Globus pallidus (tissue), 1 donor: ENCODE data around the gene TSPYL1.
"Not testable (repeated sequence)": the region's sequence is repeated elsewhere in the genome, so short reads cannot be mapped to it uniquely, and the experiment has no call there.

Experiments used
- DNase-seq: peaks from one replicate; pipeline ENCODE4 v3.0.0-alpha.2; 2015; ENCODE audit warnings: low spot score

Gene TSPYL1

DNA sequence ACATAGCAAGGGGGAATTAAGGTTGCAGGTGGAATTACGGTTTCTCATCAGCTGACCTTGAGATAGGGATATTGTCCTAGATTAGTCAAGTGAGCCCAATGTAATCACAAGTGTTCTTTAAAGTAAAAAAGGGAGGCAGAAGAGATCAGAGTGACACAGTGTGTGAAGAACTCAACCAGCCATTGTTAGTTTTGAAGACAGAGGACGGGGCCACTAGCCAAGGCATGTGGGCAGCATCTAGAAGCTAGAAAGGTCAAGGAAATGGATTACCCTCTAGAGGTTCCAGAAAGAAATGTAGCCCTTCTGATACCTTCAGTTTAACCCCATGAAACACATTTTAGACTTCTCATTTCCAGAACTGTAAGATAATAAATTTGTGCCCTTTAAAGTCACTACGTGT lies 18.5 kb upstream of the TSPYL1 start:
- no peak for DNase-seq

DNA sequence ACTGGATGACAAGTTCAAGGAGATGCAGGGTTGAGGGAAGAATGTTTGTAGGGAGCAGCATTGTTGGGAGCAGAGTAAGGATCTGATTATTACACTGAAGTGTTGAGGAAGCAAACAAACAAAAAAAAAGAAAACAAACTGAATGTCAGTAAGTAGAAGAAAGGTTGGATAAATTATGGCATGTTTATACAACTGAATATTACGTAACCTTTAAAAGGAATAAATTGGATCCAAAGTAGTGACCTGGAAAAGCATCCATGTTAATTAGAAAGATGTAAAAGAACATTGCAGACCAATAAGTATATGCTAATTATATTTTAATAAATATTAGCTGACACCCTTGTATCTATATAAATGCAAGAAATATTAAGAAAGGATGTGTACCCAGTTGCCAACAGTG lies 12.8 kb upstream of the TSPYL1 start:
- no peak for DNase-seq

DNA sequence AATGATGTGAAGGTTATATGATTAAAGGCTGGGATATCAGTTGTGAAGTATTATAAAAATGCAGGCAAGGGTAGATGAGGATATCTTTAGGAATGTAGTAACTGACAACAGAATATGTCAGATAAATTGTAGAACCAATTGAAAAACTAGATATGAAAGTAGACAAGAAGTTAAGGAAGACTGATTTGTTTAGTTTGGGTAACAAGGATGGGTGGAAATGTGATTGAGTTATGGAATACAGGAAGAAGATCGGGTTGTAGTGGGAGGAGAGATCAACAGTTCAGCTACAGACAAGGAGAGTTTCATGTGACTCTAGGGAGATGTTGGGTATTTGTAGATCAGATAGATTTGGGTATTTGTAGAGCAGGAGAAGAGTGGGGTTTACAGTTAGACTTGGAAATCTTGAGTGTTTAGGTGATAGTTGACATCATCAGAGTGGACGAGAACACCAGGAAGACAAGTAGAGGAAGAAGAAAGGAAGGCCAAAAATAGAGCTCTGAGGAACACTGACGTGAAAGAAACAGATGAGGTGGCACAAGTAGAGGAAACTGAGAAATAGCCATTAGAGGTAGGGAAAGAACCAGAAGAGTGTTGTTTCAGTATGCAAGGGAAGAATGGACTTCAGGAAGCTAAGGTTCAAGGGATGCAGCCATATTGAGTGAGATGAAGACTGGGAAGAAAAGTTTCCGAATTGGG lies 12.1 kb upstream of the TSPYL1 start:
- DNase-seq, result no peak

DNA sequence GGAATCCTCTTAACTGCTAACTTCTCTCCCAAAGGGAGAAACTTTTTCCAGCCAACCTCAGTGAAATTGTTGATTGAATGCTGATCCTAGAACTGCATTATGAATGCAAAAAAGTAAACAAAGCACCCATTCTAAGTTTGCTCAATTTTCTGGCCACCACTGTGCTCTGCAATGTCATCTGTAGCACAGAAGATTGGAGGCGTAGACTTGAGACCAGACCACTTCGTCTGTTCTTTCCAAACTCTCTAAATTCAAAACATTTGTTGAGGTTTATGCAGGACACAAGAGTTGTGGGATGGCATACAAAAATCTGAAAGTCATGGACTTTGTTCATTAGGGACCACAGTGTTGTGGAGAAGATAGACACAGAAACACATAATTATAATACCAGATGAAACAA lies 11.1 kb upstream of the TSPYL1 start:
- peak; percentile 48 for DNase-seq

DNA sequence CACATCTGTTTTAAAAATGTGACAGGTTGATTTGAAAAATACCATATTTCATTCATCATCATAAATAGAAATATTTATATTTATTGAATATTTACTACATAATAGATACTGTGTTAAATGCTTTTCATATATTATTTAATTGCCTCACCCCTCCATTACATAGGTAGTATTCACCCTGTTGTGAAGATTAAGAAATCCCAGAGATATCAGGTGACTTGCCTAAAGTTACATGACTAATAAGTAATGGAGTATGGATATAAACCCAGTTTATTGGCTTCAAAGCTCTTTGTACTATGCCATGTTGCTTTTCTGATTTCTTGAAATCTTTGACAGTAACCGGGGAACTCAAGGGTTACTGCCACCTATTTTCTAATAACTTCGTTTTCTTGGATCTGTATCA lies 10.1 kb upstream of the TSPYL1 start:
- no peak for DNase-seq

DNA sequence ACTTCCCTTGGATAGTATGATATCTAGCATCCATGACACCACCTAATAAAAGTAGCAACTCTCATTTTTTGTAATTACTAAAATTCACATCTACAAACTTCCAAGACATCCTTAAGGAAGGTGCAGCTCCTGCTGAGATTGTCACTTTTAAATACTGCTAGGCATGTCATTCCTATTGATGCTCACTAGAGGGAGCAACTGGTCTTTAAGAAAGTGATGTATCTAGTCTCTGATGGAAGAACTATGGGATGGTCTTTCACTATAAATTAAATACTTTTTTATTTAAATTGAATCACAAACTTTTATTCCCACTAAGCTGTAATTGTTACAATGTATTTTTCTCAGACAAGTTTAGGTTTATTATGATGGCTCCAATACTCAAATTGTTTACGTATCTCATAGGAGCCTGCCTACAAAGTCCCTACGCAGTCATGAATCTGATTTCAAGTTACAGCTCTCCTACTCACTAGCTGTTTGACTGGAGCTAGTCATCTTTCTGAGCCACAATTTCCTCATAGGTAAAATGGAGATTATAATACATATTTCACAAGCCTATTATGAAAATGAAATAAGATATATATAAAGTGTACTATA lies 8.1 kb upstream of the TSPYL1 start:
- DNase-seq, result peak; percentile 47

DNA sequence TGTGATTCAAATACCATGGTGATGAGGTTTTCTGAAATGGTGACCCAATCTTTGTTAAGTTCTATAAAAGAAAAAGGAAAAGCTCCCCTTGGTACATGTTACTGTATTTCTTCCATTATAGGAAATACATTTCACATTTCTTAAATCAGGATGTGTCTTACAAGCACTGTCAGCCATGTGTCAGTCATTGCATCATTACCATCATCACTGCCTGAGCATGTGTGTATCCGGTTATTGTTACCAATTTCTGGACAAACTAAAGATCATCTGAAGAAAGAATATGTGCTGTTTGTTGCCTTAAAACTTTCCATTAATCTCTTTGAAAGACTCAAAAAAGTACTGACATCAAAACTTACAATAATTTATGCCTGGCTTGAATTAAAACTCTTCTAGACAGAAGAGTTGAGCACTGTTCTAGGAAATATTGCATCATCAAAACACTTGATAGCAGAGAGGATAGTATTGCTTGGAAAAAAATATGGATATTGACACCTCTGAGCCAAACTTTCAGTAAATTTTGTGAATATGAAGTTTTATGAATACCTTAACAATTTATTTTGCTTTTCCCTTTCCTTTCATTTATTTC lies 7.1 kb upstream of the TSPYL1 start:
- DNase-seq, result no peak

DNA sequence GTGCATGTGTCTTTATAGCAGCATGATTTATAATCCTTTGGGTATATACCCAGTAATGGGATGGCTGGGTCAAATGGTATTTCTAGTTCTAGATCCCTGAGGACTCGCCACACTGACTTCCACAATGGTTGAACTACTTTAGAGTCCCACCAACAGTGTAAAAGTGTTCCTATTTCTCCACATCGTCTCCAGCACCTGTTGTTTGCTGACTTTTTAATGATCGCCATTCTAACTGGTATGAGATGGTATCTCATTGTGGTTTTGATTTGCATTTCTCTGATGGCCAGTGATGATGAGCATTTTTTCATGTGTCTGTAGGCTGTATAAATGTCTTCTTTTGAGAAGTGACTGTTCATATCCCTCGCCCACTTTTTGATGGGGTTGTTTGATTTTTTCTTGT lies 5.3 kb upstream of the TSPYL1 start:
- DNase-seq, result not testable (repeated sequence)

DNA sequence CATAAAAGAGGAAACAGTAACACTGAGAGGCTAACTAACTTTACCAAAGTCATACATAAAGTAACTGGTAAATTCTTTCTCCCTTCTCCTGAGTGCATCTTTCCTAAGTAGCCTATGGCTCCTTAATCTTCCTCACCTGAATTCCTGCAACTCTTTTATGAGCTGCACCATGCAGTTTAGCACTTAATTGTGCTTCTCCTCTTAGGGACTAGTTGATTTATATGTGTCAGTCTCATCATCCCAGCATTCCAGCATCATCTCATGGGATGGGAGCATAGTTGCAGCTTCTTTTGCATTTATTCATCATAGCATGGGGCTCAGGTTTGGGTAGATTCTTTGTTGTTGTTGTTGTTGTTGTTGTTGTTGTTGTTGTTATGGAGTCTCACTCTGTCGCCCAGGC lies 3.5 kb upstream of the TSPYL1 start:
- no peak for DNase-seq

DNA sequence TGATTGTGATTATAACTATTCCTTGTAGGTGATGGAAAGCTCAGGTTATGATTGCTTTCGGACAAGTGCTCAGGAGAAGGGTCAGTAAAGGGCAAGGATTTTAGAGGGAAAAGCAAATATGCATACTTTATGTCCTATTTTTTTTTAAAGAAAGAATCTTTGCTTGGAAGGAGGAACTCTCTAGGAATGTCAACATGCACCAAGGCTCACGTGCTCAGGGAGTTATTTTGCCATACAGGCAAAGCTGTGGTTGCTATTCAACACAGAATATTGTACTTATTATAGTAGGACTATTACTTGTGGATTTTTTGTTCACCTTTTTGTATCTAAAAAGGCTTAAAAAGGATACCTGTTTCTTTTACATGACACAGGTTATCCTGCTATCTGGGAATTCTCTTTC lies 3.0 kb upstream of the TSPYL1 start:
- DNase-seq, result no peak

DNA sequence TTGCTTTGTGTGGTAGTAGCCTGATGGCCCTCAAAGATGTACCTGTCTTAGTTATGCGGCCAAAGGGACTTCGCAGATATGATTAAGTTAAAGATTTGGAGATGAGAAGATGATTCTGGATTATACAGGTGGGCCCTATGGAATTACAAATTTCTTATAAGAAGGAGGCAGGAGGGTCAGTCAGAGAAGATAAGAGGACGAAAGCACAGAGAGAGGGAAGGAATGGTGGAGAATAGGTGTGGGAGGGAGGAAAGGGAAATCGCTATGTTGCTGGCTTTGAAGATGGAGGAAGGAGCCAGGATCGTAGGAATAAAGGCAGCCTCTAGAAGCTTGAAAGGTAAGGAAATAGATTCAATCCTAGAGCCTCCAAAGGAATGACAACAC lies 1.2 kb upstream of the TSPYL1 start:
- DNase-seq, result no peak

DNA sequence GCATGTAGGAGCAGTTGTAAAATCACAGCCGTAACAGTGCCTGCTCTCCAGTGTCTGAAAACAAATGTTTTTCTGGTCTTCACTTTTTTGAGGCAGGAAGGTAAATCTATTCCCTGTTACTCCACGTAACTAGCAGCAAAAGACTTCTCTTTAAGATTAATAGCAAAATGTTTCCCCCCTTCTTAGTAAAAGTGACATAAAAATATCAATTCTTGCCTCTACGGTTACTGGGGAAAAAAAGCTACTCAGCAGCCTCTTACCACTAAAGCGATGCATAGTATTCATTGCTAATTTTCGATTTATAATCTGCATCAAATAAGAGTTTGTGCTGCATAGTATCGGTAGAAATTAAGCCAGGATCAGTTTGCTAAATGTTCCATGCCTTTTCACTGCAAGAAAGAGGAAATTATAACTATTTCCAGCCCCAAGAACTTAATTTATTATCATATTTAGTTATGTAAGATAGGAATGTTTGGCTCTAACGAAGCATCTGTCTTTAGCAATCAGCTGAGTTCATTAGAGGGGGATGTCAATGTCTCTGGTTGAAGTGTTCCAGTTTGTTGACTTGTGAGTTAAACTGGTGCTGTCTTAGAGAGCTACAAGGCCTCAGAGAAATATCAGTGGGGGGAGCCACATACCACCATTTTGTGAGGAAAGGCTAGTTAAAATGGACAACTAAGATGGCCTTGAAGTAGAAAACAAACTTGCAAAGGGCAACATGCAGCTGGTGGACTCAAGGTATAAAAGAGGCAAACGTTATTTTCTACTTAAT lies 617 bp upstream of the TSPYL1 start:
- DNase-seq, result peak; percentile 30

DNA sequence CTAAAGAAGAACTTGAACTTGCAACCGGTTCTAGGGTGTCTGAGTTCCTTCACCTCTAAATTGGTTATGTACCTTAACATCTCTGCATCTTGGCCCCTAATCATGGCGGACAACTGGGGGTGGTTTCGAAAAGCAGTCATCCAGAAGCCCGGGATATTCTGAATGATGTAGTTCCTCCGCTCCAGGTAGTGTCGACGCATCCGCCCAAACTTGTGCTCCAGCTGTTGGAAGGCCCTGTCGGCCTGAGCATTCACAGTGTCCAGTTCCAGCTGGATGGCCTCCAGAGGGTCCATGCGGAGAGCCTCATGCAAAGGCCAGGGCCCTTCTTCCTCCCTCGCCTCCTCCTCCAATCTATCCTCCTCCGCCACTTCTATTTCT lies 887 bp downstream of the TSPYL1 start:
- no peak for DNase-seq

DNA sequence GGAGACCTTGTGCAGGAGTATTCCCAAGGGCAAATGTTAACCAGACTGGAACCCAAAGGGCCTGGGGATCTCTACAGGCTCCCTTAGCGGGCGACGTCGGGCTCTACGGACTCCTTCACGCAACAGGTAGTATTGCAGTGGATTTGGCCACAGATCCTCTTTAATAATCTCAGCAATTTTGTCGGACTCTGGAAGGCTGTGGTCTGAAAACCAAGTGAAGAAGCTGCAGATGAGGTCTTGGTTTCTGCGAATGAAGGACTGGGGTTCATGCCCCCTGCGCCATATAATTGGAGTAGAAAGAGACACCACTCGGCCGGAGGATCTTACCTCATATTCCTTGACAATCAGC lies 1.3 kb downstream of the TSPYL1 start:
- no peak for DNase-seq

DNA sequence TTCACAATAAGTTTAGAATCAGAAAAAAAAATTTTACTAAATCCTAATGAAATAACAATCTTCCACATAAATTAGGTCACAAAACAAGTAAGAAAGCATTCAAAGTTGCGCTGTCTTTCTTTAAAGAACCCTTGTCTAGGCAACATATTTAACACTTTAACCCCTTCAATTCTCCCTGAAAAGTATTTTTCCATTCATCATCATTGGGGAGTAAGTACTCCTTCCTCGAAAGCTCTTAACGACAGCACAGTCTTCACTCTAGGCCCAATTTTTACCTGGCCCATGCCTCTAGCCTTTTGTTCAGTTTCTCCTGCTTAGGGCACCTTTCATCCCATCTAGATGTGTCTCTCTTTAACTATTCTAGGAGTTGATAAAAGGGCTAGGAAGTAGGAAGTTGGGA lies 2.6 kb downstream of the TSPYL1 start:
- DNase-seq, result no peak

DNA sequence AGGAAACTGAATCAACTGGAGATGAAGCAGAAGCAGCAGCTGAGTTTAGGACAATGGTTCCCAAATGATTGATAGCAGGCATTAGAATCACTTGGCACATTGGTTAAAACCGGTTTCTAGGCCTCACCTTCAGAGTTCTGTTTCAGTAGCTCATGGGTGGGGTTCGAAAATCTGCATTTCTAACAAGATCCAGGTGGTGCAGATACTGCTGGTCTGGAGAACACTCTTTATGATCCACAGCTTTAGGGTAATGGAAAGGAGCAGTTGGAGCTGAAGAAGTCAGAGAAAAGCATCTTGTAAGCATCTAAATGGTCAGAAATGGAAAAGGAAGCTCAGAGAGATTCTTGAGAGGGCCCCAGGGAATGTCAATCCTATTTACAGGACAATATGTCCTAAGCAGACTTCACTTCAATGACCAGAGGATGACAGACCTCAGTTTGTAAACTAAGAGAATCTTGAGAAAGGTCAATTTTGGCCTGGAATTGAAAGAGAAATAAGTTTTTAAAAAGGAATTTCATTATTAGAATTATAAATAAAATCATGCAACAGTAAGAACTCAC lies 8.5 kb downstream of the TSPYL1 start:
- no peak for DNase-seq

DNA sequence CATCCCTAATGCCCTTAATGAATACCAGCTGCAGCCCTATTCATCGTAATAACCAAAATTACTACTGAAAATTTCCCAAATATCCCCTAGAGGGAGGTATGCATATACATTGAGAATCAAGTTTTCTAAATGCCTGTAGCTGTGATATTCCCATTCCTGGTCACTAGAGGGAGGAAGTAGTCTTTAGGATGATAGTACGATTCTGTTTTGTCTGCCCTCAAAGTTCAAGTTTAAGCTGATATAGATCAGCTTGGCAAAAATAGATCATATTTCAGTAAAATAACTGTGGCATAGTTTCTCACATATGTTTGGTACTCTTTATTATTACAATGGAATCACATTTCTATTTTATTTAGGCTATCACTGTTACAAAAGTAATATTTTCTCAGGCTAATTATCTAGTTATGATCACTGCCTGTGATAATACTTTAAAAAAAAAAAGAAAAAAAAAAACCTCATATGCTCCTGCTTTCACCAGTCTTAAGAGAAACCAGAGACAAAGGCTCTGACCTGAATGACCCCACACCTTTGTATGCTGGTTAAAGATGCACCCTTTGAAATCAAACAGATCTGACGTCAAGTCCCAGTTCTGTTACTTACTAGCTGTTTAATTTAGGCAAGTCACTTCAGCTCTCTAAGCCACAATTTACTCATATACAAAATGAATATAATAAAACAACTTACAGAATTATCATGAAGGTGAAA lies 11.0 kb downstream of the TSPYL1 start:
- DNase-seq, result peak; percentile 54

DNA sequence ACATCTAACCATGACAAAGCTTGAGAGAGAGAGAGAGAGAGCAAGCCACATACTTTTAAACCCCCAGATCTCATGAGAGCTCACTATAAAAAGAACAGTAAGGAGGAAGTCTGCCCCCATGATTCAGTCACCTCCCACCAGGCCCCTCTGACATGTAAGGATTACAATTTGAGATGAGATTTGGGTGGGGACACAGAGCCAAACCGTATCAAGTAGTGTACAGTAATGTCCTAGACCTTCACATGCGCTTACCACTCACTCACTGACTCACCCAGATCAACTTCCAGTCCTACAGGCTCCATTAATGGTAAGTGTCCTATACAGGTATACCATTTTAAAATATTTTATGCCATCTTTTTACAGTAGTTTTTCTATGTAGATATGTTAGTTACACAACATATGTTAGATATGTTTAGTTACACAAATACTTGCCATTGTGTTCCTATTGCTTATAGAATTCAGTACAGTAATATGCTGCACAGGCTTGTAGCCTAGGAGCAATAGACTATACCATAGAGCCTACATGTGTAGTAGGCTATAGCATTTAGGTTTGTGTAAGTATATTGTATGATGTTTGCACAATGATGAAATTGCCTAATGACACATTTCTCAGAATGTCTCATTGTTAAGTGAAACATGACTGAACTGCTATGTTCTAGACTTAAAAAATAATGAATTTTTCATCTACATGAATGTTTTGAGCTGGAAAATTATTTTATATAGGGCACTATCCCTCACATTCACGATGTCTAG lies 11.7 kb downstream of the TSPYL1 start:
- DNase-seq, result no peak

DNA sequence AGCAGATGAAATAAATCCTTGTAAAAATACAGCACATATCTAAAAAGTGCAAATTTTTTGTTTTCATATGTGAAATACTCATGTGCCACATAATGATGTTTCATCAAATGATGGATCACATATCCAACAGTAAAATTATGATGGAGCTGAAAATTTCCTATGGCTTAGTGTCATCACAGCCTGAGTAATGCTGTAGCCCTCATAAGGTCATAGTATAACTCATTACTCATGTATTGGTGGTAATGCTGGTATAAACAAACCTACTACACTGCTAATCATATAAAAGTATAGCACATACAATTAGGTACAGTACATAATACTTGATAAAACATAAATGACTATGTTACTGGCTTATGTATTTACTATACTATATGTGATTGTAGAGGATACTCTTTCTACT lies 12.9 kb downstream of the TSPYL1 start:
- DNase-seq, result no peak

DNA sequence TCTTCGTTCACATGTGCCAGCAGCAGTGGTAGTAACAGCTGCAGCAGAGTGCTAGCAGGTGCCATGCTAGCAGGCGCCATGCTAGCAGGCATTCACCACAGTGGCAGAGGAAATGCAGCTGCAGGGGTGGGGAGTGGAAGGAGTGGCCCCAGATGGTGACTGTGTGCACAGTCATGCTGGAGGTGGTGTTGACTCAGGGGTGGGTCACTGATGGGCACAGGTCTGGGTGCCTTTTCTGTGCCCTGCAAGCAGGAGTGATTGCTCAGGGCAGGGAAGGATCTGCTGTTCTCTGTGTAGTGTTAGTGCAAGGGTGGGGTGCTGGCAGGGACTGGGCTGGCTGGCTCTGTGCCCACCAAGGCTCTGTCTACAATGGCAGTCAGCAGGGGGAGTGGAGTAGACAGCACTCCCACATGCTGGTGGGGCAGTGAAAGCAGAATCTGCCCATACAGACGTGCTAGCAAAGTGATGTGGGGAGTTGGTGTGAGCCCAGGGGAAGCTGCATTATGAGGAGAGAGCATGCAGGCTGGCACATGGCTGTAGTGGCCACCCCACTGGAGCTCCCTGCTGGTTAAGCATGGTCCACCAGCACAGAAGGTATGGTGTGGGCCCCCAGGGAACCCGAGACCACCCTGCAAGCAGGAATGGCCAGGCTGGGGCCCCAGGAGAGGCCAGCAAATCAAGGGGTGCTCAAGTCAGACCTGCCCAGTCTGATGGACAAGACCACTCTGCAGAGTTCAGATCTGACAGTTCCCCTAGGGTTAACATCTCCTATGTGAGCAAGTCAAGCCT lies 14.5 kb downstream of the TSPYL1 start:
- DNase-seq, result no peak

DNA sequence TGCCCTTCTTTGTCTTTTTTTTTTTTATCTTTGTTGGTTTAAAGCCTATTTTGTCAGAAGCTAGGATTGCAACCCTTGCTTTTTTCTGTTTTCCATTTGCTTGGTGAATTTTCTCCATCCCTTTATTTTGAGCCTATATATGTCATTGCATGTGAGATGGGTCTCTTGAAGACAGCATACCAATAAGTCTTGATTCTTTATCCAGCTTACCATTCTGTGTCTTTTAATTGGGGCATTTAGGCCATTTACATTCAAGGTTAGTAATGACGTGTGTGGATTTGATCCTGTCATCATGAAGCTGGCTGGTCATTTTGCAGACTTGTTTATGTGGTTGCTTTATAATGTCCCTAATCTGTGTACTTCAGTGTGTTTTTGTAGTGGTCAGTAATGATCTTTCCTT lies 16.4 kb downstream of the TSPYL1 start:
- DNase-seq, result no peak
